ENCODE results near the gene GFOD1. TPM values are rescaled to one million over a fixed set of nuclear protein-coding genes. Genes with fewer than 3 reads are reported as not detected.

GFOD1 gene
- total RNA-seq, 1 experiment from 2014 or later = 8.8 TPM

DNA sequence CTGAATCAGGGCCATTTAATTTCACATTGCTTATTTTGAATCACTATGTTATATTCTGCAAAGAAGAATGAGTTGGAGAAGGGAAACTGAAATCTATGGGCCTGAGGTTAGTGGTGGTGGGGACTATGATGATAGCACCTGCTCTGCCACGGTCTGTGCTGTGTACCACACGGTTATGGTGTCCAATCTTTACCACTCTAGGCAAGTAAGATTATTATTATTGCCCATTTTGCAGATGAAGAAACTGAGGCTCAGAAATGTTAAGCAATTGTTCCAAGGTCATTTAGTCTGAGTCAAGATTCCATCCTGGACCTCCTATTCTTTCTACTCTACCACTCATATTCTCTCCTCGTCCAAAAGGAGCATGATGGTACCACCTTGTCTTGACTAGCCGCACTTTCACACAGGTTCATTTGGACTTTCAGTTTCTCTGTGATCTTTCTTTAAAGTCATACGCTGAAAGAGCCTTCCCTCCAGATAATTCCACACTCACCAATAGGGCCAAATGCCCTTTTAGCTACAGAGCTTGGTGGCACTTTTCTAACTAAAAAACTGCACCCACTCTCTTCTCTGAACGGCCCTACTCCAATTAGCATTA is 56.2 kb downstream of the GFOD1 start:
- ChIA-PET POLR2A (ENCODE audit: low non-redundant PET) (no interaction called here), CTCF (no interaction called here)
- H3K9me3 ChIP-seq (ENCODE audit: low read depth, low read length, poor library complexity, severe bottlenecking) = no peaks in the 10 kb centered on the region
- no peaks in the 10 kb centered on the region for H3K4me1 ChIP-seq (ENCODE audit: insufficient read depth, low read length, poor library complexity, severe bottlenecking)
- intact Hi-C loops (cut with micrococcal nuclease; ENCODE audit: unreplicated experiment) = no loop called here
- H3K27me3 ChIP-seq (replicated peaks; ENCODE audit: insufficient read depth, low read depth, low read length, poor library complexity) = no peaks in the 10 kb centered on the region
- no peaks in the 10 kb centered on the region for H3K36me3 ChIP-seq (ENCODE audit: insufficient read depth, low read length, poor library complexity, severe bottlenecking)
- no peak for TF ChIP-seq EZH2 (IDR thresholded peaks at IDR 0.05; ENCODE audit: borderline replicate concordance, low read depth, low read length, poor library complexity, severe bottlenecking)
- TF ChIP-seq, protein P1, sequence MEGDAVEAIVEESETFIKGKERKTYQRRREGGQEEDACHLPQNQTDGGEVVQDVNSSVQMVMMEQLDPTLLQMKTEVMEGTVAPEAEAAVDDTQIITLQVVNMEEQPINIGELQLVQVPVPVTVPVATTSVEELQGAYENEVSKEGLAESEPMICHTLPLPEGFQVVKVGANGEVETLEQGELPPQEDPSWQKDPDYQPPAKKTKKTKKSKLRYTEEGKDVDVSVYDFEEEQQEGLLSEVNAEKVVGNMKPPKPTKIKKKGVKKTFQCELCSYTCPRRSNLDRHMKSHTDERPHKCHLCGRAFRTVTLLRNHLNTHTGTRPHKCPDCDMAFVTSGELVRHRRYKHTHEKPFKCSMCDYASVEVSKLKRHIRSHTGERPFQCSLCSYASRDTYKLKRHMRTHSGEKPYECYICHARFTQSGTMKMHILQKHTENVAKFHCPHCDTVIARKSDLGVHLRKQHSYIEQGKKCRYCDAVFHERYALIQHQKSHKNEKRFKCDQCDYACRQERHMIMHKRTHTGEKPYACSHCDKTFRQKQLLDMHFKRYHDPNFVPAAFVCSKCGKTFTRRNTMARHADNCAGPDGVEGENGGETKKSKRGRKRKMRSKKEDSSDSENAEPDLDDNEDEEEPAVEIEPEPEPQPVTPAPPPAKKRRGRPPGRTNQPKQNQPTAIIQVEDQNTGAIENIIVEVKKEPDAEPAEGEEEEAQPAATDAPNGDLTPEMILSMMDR (conservative IDR thresholded peaks at IDR 0.05; ENCODE audit: low read depth, low read length) = no peak
- BruUV-seq (replicated peaks) = no TSS peak
- H3K4me3 ChIP-seq (ENCODE audit: low read depth, low read length, poor library complexity, severe bottlenecking) = no peak overlapping the region
- no peak overlapping the region for H3K27ac ChIP-seq (ENCODE audit: low read depth, low read length, poor library complexity, severe bottlenecking)
- no peak for DNase-seq (ENCODE audit: low spot score)

DNA sequence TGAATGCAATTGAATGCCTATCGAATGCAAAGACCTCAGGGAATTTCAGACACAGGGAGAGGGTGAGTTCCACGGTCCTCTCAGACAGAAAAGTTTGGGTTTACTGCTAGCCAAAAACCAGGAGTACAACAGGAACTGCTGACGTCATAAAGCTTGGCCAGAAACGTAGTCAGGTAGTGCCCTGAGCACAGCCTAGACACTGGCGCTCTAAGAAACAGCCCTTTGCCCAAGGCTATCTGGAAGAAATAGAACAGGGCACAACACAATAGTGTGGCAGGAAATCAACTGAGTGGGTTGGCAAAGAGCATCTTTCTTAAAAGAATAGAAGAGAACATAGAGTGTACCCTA is 58.0 kb downstream of the GFOD1 start:
- Histone ChIP-seq H3K4me3 (ENCODE audit: low read depth, low read length, poor library complexity, severe bottlenecking) (no peak overlapping the region), H3K9me3 (ENCODE audit: low read depth, low read length, poor library complexity, severe bottlenecking) (no peaks in the 10 kb centered on the region), H3K36me3 (ENCODE audit: insufficient read depth, low read length, poor library complexity, severe bottlenecking) (no peaks in the 10 kb centered on the region), H3K27me3 (replicated peaks; ENCODE audit: insufficient read depth, low read depth, low read length, poor library complexity) (no peaks in the 10 kb centered on the region), H3K27ac (ENCODE audit: low read depth, low read length, poor library complexity, severe bottlenecking) (no peak overlapping the region), H3K4me1 (ENCODE audit: insufficient read depth, low read length, poor library complexity, severe bottlenecking) (no peaks in the 10 kb centered on the region)
- no TSS peak for BruUV-seq (replicated peaks)
- DNase-seq (ENCODE audit: low spot score) = no peak
- ChIA-PET CTCF (no interaction called here), POLR2A (ENCODE audit: low non-redundant PET) (no interaction called here)
- TF ChIP-seq, protein P1 (conservative IDR thresholded peaks at IDR 0.05; ENCODE audit: low read depth, low read length) = no peak
- TF ChIP-seq EZH2 (IDR thresholded peaks at IDR 0.05; ENCODE audit: borderline replicate concordance, low read depth, low read length, poor library complexity, severe bottlenecking) = no peak
- intact Hi-C loops (cut with micrococcal nuclease; ENCODE audit: unreplicated experiment) = no loop called here

DNA sequence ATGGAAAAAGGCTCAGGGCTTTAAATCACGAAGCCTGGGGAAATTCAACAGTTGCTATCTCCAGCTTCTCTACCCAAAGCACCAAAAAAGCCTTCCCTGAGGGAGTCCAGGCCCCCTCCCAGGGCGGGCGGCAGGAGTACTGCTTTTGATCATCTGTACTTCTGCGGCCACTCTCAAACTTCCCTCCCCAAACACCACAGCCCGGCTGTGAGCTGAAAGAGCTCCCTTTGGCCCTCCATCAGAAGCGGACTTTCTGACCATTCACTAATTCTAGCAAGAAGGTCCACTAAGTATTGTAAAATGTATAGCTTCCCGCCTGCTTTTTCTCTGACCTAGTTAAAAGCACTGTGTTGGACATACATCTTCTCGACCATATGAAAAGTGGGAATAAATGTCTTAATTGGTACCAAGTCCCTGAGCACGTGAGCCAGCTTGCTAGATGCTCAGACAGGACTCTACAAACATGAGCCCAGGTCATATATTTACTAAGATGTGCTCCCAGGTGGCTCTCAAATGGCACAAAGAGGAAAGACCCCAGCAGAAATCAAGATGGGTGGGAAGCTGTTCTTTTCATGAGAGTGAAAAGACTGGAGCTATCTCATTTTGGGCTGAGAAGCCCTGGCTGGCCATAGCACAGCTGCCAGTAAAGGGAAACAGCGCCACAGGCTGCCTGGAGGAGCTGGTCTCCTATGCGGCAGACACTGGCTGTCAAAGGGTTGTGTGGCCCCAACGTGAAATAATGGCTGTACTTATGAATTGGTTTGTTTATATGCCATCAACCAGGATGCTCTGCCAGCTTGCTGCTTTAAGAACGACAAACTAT is 58.6 kb downstream of the GFOD1 start:
- BruUV-seq (replicated peaks) = no TSS peak
- intact Hi-C loops (cut with micrococcal nuclease; ENCODE audit: unreplicated experiment) = no loop called here
- POLR2A ChIA-PET (ENCODE audit: low non-redundant PET) = no interaction called here
- Histone ChIP-seq H3K4me1 (ENCODE audit: insufficient read depth, low read length, poor library complexity, severe bottlenecking) (peaks cover under 1% of the 10 kb centered on the region), H3K36me3 (ENCODE audit: insufficient read depth, low read length, poor library complexity, severe bottlenecking) (no peaks in the 10 kb centered on the region), H3K4me3 (ENCODE audit: low read depth, low read length, poor library complexity, severe bottlenecking) (no peak overlapping the region), H3K27ac (ENCODE audit: low read depth, low read length, poor library complexity, severe bottlenecking) (no peak overlapping the region), H3K9me3 (ENCODE audit: low read depth, low read length, poor library complexity, severe bottlenecking) (no peaks in the 10 kb centered on the region), H3K27me3 (replicated peaks; ENCODE audit: insufficient read depth, low read depth, low read length, poor library complexity) (no peaks in the 10 kb centered on the region)
- TF ChIP-seq, protein P1 (conservative IDR thresholded peaks at IDR 0.05; ENCODE audit: low read depth, low read length) = no peak
- no peak for TF ChIP-seq EZH2 (IDR thresholded peaks at IDR 0.05; ENCODE audit: borderline replicate concordance, low read depth, low read length, poor library complexity, severe bottlenecking)
- DNase-seq (ENCODE audit: low spot score) = no peak
- CTCF ChIA-PET = no interaction called here
